HCT116 (cell line): Measurements from ENCODE around the gene ACOD1. TPM values are rescaled to one million over a fixed set of nuclear protein-coding genes. Genes with fewer than 3 reads are reported as not detected.

Experiments
- ATAC-seq: fragments of 200-7000 bp; cut with Tn5 transposase; 2 replicates; pipeline ENCODE4 v1.9.1; 2020; ENCODE audit warnings: mild to moderate bottlenecking, moderate library complexity
- BruUV-seq: library from RNA; stranded (reverse); fragments of 400-500 nt; replicated peaks from 2 replicates; lab custom pipeline; 2021; lab: Mats Ljungman, UMichigan
- CTCF ChIA-PET: fragments of 300-600 bp; sonication (Branson Sonifier 250); formaldehyde crosslinking; loops from one replicate; lab custom pipeline; 2021; ENCODE audit warnings: antibody characterized with exemption; lab: Charles Lee
- POLR2A ChIA-PET: fragments of 300-600, 350-600 bp; sonication (Branson Sonifier 250); formaldehyde crosslinking; loops from one replicate; lab custom pipeline; 2021; ENCODE audit warnings: antibody characterized with exemption; lab: Charles Lee
- RAD21 ChIA-PET, 2 experiments: fragments of 300-600 bp; sonication (Branson Sonifier 250); formaldehyde crosslinking; loops; one replicate each; lab custom pipeline; 2023; ENCODE audit warnings: low total read pairs in 2 of 2; ENCODE audit not compliant: uncharacterized antibody in 2 of 2, unreplicated experiment in 2 of 2, low non-redundant PET in 1 of 2; lab: Charles Lee
- DNase-seq: peaks from one replicate; pipeline ENCODE4 v3.0.0-alpha.2; 2010; ENCODE audit warnings: low read depth, low spot score
- H2AFZ ChIP-seq: fragments of 200-600 bp; shearing (Covaris generic), sonication (generic); 2 replicates; pipeline ENCODE4 v1.6.1; 2017; ENCODE audit warnings: low read depth, mixed run types, mixed read lengths, antibody characterized with exemption, low read length; ENCODE audit not compliant: poor library complexity, severe bottlenecking
- H3K27ac ChIP-seq: 2 replicates; pipeline ENCODE4 v1.5.1; 2012; ENCODE audit warnings: low read depth, low read length
- H3K27me3 ChIP-seq: fragments of 200-600 bp; sonication (generic); 2 replicates; pipeline ENCODE4 v1.6.1; 2016; ENCODE audit warnings: mixed run types, low read length, mixed read lengths; ENCODE audit not compliant: insufficient read depth
- H3K36me3 ChIP-seq, 2 experiments: fragments of 200-500 bp in 1 of 2; fragments of 200-600 bp in 1 of 2; sonication (Bioruptor generic) in 1 of 2; sonication (generic) in 1 of 2; 2 replicates each; pipeline versions ENCODE4 v1.5.1 to v1.6.1; 2014 to 2016; ENCODE audit warnings: low read length in 2 of 2, inconsistent platforms in 1 of 2, mixed read lengths in 1 of 2, mixed run types in 1 of 2; ENCODE audit not compliant: insufficient read depth in 2 of 2, control insufficient read depth in 1 of 2
- H3K4me1 ChIP-seq, 2 experiments: fragments of 200-600 bp in 1 of 2; sonication (generic) in 1 of 2; 2 replicates each; pipeline versions ENCODE4 v1.5.1 to v1.6.1; 2012 to 2017; ENCODE audit warnings: low read length in 2 of 2, inconsistent platforms in 1 of 2, mild to moderate bottlenecking in 1 of 2, mixed read lengths in 1 of 2, mixed run types in 1 of 2, moderate library complexity in 1 of 2; ENCODE audit not compliant: insufficient read depth in 2 of 2, control insufficient read depth in 1 of 2
- H3K4me2 ChIP-seq: fragments of 200-600 bp; sonication (generic); 2 replicates; pipeline ENCODE4 v1.6.1; 2017; ENCODE audit warnings: mixed run types, low read length, mixed read lengths
- H3K4me3 ChIP-seq, 2 experiments: fragments of 200-600 bp in 1 of 2; sonication (generic) in 1 of 2; replicated peaks in 1 of 2; 2 replicates each; pipeline ENCODE4 v1.5.1; 2011 to 2016; ENCODE audit warnings: low read length in 2 of 2, control low read depth in 1 of 2, low read depth in 1 of 2, mild to moderate bottlenecking in 1 of 2, mixed read lengths in 1 of 2, mixed run types in 1 of 2
- H3K79me2 ChIP-seq: fragments of 200-600 bp; sonication (generic); 2 replicates; pipeline ENCODE4 v1.6.1; 2017; ENCODE audit warnings: mild to moderate bottlenecking, mixed run types, low read length, moderate library complexity, mixed read lengths; ENCODE audit not compliant: insufficient read depth
- H3K9ac ChIP-seq: fragments of 200-600 bp; sonication (generic); 2 replicates; pipeline ENCODE4 v1.6.1; 2016; ENCODE audit warnings: low read length, mixed read lengths
- H3K9me2 ChIP-seq: fragments of 200-600 bp; sonication (generic), shearing (Covaris generic); 2 replicates; pipeline ENCODE4 v1.6.1; 2017; ENCODE audit warnings: mixed run types, mild to moderate bottlenecking, moderate library complexity; ENCODE audit not compliant: insufficient read depth
- H3K9me3 ChIP-seq, 2 experiments: fragments of 200-500 bp in 1 of 2; fragments of 200-600 bp in 1 of 2; sonication (Bioruptor generic) in 1 of 2; sonication (generic) in 1 of 2; 2 replicates each; pipeline ENCODE4 v1.6.1; 2014 to 2017; ENCODE audit warnings: low read length in 2 of 2, mixed read lengths in 2 of 2, inconsistent platforms in 1 of 2, low read depth in 1 of 2, mild to moderate bottlenecking in 1 of 2, mixed run types in 1 of 2, moderate library complexity in 1 of 2; ENCODE audit not compliant: control insufficient read depth in 1 of 2, insufficient read depth in 1 of 2
- H4K20me1 ChIP-seq: fragments of 200-600 bp; sonication (generic), shearing (Covaris generic); 2 replicates; pipeline ENCODE4 v1.6.1; 2017; ENCODE audit warnings: mixed run types, mild to moderate bottlenecking, moderate library complexity; ENCODE audit not compliant: insufficient read depth
- ATF3 ChIP-seq: IDR thresholded peaks from 2 replicates; pipeline ENCODE4 v1.6.1; 2012
- ELF1 ChIP-seq: IDR thresholded peaks from 2 replicates; pipeline ENCODE4 v1.6.1; 2012; ENCODE audit warnings: low read depth, borderline replicate concordance
- EZH2 ChIP-seq: fragments of 200-600 bp; sonication (generic); IDR thresholded peaks from 2 replicates; pipeline ENCODE4 v1.6.1; 2017; ENCODE audit warnings: antibody characterized with exemption, mixed run types
- EZH2phosphoT487 ChIP-seq: fragments of 200-600 bp; IDR thresholded peaks from 2 replicates; pipeline ENCODE4 v1.6.1; 2018; ENCODE audit warnings: antibody characterized with exemption, borderline replicate concordance
- POLR2A ChIP-seq: IDR thresholded peaks from 2 replicates; pipeline ENCODE4 v1.7.0; 2011; ENCODE audit warnings: borderline replicate concordance; ENCODE audit not compliant: insufficient read depth, insufficient read length; ENCODE audit errors: extremely low read depth
- SIN3A ChIP-seq: IDR thresholded peaks from 2 replicates; pipeline ENCODE4 v1.6.1; 2012; ENCODE audit warnings: low read depth
- SP1 ChIP-seq: IDR thresholded peaks from 2 replicates; pipeline ENCODE4 v1.6.1; 2012; ENCODE audit warnings: low read depth
- ZNF274 ChIP-seq: fragments of 200-500 bp; sonication (Bioruptor generic); IDR thresholded peaks from 2 replicates; pipeline ENCODE4 v1.6.1; 2014; ENCODE audit warnings: mild to moderate bottlenecking, low read depth, low read length, inconsistent platforms
- intact Hi-C: fragments of 100-400 bp; cut with micrococcal nuclease; formaldehyde crosslinking; loops from 2 replicates; pipeline ENCODE4 v1.10.0; 2022
- total RNA-seq: library from RNA; stranded (reverse); gene quantifications from one replicate; pipeline ENCODE4 v1.2.1, GENCODE V29; 2021; ENCODE audit not compliant: unreplicated experiment
- TF ChIP-seq, protein P1 (sequence below): IDR thresholded peaks from 2 replicates; pipeline ENCODE4 v1.6.1; 2012; ENCODE audit warnings: low read depth

ACOD1 gene
- total RNA-seq, 1 experiment from 2014 or later: not detected

DNA sequence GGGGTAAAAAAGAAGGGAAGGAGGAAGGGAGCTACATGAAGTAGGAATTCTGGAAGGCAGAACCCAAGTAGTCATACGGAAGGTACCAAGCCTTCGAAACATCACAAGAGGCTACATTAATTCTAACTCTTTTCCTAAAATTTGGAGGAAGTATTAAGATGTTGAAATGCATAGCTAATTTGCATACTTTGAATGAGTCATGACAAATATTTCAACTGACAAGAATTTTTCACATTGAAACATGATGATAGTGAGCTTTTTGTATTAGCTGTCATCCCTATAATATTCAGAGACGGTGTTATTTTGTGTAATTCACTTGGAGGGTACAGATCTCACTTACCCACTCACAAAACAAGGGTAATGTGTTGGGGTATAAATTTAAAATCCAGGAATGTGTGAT, 9.1 kb upstream of the ACOD1 start (continued):
- TF ChIP-seq, protein P1, sequence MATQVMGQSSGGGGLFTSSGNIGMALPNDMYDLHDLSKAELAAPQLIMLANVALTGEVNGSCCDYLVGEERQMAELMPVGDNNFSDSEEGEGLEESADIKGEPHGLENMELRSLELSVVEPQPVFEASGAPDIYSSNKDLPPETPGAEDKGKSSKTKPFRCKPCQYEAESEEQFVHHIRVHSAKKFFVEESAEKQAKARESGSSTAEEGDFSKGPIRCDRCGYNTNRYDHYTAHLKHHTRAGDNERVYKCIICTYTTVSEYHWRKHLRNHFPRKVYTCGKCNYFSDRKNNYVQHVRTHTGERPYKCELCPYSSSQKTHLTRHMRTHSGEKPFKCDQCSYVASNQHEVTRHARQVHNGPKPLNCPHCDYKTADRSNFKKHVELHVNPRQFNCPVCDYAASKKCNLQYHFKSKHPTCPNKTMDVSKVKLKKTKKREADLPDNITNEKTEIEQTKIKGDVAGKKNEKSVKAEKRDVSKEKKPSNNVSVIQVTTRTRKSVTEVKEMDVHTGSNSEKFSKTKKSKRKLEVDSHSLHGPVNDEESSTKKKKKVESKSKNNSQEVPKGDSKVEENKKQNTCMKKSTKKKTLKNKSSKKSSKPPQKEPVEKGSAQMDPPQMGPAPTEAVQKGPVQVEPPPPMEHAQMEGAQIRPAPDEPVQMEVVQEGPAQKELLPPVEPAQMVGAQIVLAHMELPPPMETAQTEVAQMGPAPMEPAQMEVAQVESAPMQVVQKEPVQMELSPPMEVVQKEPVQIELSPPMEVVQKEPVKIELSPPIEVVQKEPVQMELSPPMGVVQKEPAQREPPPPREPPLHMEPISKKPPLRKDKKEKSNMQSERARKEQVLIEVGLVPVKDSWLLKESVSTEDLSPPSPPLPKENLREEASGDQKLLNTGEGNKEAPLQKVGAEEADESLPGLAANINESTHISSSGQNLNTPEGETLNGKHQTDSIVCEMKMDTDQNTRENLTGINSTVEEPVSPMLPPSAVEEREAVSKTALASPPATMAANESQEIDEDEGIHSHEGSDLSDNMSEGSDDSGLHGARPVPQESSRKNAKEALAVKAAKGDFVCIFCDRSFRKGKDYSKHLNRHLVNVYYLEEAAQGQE: no peak
- TF ChIP-seq EZH2phosphoT487 (no peak), ATF3 (no peak), EZH2 (no peak), ZNF274 (no peak), SIN3A (no peak)

DNA sequence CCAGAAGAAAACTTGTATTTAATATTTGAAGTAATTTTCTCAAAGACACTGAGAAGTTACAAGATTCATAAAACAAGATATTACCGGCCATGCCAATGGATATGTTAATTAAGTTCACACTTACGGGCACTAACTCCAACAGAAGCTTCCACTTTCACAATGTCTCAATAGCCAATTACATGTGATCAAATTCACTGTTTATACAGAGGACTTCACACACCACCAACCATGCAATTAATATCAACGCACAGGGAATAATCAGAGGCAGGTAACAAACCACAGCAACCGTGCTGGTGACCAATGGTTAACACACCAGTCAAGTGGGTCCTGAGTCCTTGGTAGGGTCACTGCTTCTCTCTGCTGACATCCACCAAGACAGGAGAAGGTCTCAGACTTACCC, 5.9 kb upstream of the ACOD1 start:
- CTCF ChIA-PET: no interaction called here
- no peaks in the 10 kb centered on the region for H4K20me1 ChIP-seq
- H3K9me2 ChIP-seq: no peaks in the 10 kb centered on the region
- no peak for TF ChIP-seq ELF1
- TF ChIP-seq SP1: no peak
- no peak for TF ChIP-seq EZH2
- no peak for TF ChIP-seq POLR2A
- TF ChIP-seq, all 23 proteins: peak for 0
- ChIA-PET POLR2A (no interaction called here), RAD21 (no interaction called here)
- DNase-seq: no peak
- Histone ChIP-seq H3K4me1 (peaks cover 0 to 4% of the 10 kb centered on the region in 2 experiments; a peak in 1 of 4 replicates), H3K27me3 (no peaks in the 10 kb centered on the region), H3K27ac (no peak overlapping the region), H3K9me3 (no peaks in the 10 kb centered on the region), H3K36me3 (no peaks in the 10 kb centered on the region), H3K79me2 (no peaks in the 10 kb centered on the region), H3K9ac (no peak overlapping the region), H3K4me3 (no peak overlapping the region), H3K4me2 (no peak overlapping the region), H2AFZ (no peak overlapping the region)
- no peak for ATAC-seq
- no TSS peak for BruUV-seq
- intact Hi-C loops: no loop called here
